NB4 (cell line): ENCODE data around the gene ANTKMT.

ENCODE experiments used
- DNase-seq: peaks from one replicate; pipeline ENCODE4 v3.0.0; 2010; ENCODE audit warnings: low read depth
- H3K4me3 ChIP-seq: one replicate; pipeline ENCODE4 v1.5.1; 2011; ENCODE audit warnings: mild to moderate bottlenecking, low read depth, low read length, moderate library complexity
- CTCF ChIP-seq: IDR thresholded peaks from one replicate; pipeline ENCODE4 v1.5.1; 2012; ENCODE audit warnings: low read depth, low read length
- MAX ChIP-seq: IDR thresholded peaks from 2 replicates; pipeline ENCODE4 v1.6.1; 2011; ENCODE audit warnings: low read depth, low read length
- MYC ChIP-seq: IDR thresholded peaks from 2 replicates; pipeline ENCODE4 v1.6.1; 2011; ENCODE audit warnings: low read depth, low read length
- POLR2A ChIP-seq: IDR thresholded peaks from 2 replicates; pipeline ENCODE4 v1.6.1; 2011; ENCODE audit warnings: mild to moderate bottlenecking; ENCODE audit not compliant: insufficient read length; ENCODE audit errors: extremely low read depth

Gene ANTKMT

GRCh38 chr16:766820-767640 is 46.1 kb downstream of the ANTKMT start:
- TF ChIP-seq MYC (no peak), CTCF (no peak), POLR2A (no peak), MAX (no peak)
- DNase-seq: no peak
- H3K4me3 ChIP-seq: no peak overlapping the region

GRCh38 chr16:767743-768235 is 46.8 kb downstream of the ANTKMT start:
- H3K4me3 ChIP-seq: no peak overlapping the region
- no peak for DNase-seq
- TF ChIP-seq MYC (no peak), POLR2A (no peak), CTCF (no peak), MAX (no peak)

- H3K4me3 ChIP-seq: no peak overlapping the region
- TF ChIP-seq CTCF: no peak
- no peak for DNase-seq
These were observed 47.5 kb downstream of the ANTKMT start for GRCh38 chr16:768428-768827.

GRCh38 chr16:769184-769784 is 48.3 kb downstream of the ANTKMT start:
- no peak overlapping the region for H3K4me3 ChIP-seq
- DNase-seq: no peak
- no peak for TF ChIP-seq MYC
- no peak for TF ChIP-seq POLR2A
- TF ChIP-seq MAX: no peak
- no peak for TF ChIP-seq CTCF

- no peak overlapping the region for H3K4me3 ChIP-seq
- TF ChIP-seq POLR2A (no peak), MYC (no peak), MAX (no peak), CTCF (no peak)
- no peak for DNase-seq
These were observed 49.0 kb downstream of the ANTKMT start for GRCh38 chr16:769934-770333.
